GM19035 (cell line): ENCODE measurements around the gene KLHL29.
"Not testable (repeated sequence)": the region's sequence is repeated elsewhere in the genome, so short reads cannot be mapped to it uniquely, and the experiment has no call there.

Experiments
- ATAC-seq: cut with Tn5 transposase; IDR thresholded peaks from one replicate; pipeline ENCODE4 v1.9.1; 2021; ENCODE audit not compliant: unreplicated experiment

Gene KLHL29

DNA sequence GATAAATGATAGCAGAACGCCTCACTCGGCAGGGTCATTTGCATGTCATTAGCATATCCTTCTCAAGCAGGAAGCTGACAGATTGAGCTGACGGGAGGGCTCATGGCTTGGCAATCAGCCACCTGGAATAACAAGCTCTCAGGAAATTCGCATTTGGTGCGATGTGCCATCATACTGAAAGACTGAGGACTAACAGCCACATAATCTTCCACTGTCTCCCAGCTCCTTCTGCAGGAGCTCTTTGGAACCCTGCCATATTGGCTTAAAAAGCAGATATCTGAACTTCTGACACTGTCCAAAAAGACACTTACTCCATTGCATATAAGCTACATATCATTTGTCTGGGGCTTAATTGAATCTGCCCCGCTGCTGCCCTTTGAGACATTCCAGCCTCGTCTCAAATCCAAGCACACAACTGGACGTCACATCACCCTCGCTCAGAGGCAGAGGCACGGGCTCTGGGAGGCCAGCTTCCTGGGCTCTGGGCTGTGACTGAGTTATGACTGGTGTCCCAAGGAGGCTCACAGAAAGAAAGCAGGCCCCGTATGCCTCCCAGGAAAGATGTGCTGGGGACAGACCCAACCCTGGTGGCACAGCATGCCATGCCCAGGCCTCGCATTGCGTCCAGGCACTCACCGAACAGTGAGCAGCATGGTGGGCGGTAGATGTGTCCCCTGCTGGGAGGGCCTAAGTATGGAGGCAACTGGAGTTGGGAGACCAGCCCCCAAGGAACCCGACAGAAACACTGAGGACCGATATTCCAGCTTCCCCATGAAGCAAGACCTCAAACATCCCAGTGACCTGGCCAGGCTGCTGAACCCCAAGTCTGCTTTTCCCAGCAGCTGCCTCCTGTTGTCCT, 314.0 kb downstream of the KLHL29 start:
- ATAC-seq = no peak

DNA sequence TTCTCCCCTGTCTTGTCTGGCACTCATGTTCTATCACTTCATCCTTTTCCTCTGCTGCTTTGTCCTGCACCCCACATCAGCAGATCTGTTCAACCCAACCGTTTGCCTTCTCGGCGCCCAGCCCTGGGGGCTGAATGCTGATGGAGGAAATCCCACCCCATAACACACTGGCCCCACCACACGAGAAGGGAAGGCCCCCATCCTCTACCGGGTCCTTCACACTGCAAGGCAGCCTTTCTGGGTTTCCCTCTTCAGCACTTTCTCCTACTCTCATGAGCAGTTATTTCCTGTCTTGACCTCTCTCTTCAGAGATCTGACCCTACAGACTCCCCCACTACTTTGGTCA, 314.6 kb downstream of the KLHL29 start:
- ATAC-seq = no peak

DNA sequence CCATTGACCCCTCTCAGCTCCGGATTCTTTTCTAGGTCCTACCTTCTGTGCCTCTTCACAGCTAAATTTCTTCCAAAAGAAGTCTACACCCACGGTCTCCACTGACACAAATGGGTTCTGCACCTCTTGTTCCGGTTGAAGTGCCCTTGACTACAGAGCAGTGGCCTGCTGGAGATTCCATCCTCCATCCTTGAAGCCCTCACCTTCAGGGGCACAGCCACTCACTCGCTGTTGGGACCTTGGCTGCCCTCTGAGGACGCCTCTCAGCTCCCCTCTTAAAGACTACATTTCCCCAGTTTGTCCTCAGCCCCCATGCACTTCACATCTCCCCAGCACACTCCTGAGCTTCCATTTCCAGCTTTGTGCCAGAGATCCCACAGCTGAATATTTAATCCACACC, 315.6 kb downstream of the KLHL29 start:
- no peak for ATAC-seq

DNA sequence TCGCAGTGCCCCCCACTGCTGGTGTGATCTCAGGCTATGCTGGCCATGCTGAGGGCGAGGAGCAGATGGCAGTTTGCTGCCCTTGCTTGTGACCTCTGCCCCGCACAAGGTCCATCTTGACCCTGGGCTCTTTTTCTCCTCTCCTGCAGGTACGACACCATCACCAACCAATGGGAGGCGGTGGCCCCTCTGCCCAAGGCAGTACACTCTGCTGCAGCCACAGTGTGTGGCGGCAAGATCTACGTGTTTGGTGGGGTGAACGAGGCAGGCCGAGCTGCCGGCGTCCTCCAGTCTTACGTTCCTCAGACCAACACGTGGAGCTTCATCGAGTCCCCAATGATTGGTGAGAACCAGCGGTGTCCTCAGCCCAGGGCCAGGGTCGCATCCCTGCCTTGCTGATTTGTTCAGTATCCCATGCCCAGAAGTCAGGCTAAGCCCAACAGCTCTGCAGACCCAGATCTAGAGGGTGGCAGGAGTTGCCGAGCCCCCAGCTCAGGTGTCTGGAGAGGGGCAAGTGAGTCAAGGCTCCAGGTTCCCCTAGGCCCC, 318.1 kb downstream of the KLHL29 start:
- ATAC-seq = no peak

DNA sequence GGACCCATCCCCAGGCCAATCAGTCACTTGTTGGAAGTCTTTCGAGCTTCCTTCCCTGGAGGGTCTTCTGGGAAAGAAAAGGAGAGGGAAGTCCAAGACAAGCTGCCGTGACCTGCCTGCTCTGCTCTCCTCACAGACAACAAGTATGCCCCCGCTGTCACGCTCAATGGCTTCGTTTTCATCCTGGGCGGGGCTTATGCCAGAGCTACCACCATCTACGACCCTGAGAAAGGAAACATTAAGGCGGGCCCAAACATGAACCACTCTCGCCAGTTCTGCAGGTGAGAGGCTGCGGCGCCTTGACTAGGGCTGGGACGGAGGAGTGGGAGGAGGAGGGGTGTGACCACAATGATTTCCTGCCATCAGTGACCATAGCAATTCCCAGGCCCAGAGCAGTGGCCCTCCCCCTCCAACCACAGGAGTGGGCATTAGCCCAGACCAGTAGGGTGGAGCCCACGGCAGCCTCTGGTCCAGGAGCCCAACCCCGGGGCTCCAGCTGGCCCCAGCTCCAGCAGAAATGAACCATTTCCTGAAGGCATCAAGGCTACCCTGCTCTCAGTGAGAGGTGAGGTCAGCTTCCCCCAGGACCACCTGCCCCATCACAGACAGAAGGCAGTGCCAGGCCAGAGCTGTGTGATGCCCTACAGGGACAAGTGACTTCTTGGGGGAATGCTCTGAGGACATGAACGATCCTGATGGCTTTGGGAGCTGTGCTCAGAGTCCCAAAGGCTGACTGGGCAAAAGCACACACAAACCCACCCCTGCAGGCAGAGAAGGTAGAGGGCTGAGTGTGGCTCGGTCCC, 318.8 kb downstream of the KLHL29 start:
- ATAC-seq = no peak

DNA sequence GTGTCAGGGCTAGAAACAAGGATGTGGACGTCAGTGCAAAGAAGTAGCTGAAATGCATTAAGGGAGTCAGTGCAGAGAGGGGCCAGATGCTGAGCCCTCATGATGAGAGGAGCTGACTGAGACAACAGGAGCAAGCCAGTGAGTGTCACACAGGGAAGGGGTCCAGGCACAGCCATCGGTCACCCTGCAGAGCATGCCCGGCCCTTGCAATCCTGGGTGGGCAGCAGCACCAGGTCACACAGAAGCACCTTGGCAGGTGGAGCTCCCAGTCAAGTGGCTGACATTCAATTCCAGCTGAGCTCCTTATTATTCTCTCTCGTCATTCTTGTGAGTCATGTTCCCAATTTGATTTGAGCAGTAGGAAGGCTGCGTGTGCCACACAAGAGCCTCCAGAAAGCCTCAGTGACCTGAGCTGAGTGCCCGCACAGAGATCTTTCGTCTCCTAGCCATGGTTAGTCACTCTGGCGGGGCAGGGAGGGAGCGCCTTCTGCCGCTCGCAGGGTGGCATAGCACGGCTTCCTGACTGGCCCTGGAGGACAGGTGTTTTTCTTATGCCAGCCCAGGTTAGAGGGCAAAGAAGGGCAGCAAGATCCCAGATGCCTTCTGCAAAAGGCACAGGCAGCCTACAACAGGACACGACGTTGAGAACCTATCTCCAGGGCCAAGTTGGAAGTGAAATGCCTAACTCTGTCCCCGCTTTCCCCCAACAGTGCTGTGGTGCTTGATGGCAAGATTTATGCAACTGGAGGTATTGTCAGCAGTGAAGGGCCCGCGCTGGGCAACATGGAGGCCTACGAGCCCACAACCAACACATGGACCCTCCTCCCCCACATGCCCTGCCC, 321.0 kb downstream of the KLHL29 start:
- ATAC-seq = no peak

DNA sequence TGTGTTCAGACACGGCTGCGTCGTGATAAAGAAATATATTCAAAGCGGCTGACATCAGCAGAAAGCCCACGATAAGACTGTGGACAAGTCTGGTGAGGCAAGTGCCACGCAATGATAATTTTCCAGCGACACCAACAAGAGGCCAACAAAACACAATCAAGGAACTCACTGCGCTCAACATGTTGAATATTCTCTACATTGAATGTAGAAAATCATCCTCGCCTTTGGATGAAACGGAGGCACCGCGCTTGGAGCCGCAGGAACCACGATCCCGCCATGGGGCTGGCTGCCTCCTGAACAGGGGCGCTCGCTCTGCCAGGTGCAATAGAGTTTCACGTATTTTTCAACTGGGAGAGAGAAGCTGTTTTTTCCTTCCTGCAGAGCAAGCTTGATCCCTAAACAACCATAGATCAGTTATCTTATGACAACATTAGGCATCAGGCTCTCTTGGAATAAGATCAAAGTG, 321.7 kb downstream of the KLHL29 start:
- no peak for ATAC-seq

DNA sequence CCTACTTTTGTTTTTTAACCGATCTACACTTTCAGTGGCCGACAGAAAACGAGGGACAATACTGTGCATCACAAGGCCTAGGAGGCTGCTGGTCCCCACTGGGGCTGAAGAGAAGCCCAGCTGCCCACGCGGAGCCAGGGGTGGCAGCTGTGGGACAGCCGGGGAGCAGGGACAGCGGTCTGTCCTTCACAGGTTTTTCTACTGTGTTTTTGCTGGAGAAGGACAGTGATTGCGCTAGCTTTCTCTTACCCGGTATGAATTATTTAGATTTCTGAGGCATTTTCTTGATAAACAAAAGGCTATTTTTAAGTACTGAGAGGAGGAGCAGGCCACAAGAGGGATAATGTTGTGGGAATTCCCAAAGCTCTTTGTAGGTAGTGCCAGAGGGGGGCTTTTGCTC, 322.1 kb downstream of the KLHL29 start:
- ATAC-seq = no peak

DNA sequence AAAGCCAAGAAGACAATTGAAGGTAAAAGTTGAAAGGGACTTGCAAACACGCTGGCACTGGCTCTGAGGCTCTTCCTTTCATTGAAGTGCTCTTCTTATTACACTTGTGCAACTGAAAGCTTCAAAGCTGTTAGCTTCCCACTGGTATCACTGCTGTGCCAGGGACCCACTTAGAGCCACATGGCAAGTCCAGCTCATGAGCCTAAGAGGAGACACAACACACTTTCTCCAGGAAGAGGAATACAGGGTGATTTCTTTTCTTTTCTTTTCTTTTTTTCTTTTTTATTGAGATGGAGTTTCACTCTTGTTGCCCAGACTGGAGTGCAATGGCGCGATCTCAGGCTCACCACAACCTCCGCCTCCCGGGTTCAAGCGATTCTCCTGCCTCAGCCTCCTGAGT, 323.8 kb downstream of the KLHL29 start:
- ATAC-seq = no peak

DNA sequence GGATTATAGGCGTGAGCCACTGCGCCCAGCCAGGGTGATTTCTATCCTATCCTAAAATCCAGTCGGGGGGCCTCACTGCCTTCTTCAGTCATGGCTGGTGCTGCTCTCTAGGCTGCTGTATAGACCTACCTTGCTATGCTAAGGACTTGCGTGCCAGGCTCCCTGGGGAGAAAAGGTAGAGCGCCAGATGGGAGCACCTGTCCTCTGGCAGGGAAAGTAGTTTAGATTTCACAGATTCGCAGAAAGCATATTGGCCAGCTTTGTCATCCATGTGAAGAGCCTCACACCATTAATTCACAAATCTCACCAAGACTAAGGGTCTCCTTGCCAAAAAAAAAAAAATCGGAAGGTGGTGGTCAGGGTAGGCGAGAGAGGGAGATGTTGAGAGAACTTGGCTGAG, 324.3 kb downstream of the KLHL29 start:
- no peak for ATAC-seq

DNA sequence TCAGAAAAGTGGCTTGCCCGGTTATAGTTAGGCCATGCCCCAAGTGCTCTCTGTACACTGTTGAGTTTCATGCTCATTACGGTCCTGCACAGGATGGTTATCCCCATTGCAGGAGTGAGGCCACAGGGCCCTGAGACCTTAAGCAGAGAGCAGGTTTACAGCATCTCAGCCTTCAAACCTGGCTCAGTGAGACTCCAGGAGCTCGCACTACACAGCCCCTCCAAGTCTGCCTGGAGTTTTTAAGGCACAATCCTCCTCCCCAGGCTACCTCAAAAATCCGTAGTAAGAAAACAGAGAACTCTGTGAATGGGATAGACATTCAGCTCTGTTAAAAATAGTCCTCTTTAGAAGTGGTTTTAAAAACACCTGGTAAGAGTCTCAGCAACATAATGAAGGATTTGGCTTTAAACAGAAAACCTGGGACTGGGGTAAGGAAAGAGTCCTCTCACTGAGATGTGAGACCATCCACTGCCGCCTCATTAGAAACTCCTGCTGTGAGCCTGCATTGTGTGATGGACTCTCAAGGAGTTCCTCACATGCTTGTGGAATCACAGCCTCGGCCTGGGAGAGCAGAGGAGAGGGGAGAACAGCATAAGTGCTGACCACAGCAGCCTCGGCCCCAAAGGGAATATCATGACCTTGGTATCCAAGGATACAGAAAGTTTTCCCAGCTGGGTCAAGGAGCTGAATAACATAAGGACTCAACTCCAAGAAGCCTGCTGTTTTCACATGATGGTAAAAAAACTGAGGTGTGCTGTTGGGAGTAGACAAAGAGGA, 327.2 kb downstream of the KLHL29 start:
- no peak for ATAC-seq

DNA sequence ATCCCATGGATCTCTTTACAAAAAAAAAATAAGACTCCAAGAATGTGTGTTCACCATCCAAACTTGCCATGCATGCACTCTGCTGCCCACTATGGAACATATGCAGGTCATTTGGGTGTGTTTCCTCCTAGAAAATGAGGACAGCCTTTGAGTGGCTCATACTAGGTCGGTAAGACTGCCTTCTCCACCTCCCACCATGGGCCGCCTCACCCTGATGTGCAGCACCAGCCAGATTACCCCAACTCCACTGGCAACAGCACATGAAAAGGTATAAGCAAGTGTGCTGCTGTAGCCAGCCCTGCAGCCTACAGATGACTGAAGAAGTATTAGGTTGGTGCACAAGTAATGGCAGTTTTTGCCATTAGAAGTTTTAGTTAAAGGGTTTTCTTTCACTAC, 327.8 kb downstream of the KLHL29 start:
- ATAC-seq = no peak

DNA sequence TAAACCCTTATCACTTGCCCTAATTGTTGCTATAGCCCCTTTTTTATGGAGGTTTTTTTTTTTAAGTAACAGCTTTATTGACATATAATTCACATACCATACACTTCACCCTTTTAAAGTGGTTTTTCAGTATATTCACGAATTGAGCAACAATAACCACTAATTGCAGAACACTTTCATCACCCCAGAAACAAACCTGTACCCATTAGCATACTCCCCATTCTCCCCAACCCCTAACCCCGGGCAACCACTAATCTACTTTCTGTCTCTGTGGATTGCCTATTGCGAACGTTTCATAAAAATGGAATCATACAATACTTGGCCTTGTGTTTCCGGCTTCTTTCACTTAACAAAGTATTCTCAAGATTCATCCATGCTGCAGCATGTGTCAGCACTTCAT, 328.4 kb downstream of the KLHL29 start:
- no peak for ATAC-seq

DNA sequence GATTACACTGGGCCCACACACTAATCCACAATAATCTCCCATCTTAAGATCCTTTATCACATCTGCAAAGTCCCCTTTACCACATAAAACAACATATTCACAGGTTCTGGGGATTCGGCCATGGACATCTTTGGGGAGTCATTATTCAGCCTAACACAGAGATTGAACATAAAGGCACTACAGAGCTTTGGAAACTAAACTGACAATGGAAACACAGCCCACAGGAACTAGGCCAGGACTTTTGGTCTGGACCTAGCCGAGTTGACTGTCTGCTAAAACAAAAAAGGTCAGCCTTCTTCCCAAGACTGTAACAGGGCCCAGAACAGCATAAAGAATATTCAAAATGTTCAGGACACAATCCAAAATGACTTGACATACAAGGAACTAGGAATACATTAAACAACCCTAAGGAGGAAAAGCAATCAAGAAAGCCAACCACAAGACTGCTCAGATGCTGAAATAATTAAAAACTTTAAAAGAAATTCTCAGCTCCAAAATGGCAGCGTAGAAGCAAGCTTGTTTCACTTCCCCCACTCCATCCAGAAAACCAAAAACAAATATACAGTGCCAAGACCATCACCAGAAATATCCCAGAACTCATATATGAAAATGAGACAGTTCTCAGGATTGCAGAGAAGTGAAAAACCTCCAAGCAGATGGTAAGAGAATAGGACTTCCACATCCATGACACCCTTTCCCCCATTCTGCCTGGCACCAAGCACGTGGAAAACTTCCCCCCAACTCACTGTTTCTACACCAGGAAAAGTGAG, 334.1 kb downstream of the KLHL29 start:
- ATAC-seq = no peak

DNA sequence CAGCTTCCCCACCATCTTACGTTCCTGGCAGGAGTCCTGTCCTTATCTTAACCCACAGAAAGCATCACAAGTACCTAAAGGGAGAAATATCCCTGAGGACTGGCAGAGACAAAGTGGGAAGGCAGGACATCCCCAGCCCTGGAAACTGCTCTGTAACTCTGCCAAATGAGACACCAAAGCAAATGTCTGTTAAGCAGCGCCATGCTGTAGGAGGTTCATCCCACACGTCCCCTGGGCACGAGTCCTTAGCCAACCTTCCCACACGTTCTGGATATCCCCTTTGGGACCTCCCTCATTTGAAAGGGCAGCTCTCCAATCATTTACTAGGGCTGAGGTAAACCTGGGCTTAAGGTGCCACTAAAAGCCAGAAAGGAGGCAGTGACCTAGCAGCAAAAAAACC, 334.7 kb downstream of the KLHL29 start:
- ATAC-seq = no peak

DNA sequence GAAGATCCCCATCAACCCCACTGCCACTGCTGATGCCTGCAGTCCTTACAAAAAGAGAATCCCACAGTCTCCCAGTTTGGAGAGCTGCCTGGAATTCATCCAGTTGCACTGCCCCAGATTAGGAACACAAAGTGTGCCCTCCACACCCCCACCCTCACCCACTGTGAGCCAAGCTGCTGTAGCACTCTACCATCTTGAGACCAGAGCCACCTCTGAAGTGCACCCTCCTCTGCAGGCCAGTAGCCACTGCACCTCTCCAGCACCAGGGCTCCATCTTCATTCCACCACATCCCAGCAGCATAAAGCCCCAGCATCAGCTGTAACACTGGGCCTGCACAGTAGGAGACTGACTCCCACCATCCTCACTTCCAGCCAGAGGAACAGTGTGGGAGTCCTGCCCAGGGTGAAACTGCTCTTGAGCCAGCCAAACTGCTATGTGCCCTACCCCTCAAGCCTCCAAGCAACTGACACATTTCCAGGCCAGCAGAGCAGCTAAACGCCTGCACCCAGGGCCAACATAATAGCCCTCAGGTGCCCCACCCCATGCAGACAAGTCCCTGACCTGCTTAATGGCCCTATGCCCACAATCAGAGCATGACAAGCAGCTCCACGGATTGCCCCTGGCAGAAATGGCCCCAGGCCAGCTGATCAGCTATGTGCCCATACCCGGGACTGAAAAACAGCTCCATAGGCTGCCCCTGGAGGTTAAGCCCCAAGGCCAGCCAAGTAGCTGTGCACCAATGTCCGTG, 335.9 kb downstream of the KLHL29 start:
- no peak for ATAC-seq

DNA sequence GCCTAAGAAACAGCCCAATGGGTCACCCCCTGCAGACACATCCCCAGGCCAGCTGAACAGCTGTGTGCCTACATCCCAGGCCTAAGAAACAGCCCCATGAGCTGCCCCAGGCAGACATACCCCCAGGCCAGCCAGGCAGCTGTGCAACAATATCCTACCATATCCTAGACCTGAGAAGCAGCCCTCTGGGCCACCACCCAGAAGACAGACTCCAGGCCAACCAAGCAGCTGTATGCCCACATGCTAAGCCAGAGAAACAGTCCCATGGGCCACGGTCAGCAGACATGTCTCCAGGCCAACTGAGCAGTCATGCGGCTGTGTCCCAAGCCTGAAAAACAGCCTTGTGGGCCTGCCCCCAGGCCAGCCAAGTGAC, 336.5 kb downstream of the KLHL29 start:
- ATAC-seq = no peak

DNA sequence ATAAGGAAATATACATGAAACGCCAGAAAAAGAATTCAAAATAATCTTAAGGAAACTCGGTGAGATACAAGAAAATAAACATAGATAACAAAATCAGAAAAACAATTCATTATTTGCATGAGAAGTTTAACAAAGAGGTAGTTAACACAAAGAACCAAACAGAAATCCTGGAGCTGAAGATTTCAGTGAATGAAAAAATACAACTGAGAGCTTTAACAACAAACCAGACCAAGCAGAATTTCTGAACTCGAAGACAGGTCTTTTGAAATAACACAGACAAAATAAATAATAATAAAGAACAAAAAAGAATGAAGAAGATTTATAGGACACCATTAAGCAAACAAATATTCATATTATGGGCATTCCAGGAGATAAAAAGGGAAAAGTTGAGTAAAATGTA, 337.3 kb downstream of the KLHL29 start:
- ATAC-seq = no peak

DNA sequence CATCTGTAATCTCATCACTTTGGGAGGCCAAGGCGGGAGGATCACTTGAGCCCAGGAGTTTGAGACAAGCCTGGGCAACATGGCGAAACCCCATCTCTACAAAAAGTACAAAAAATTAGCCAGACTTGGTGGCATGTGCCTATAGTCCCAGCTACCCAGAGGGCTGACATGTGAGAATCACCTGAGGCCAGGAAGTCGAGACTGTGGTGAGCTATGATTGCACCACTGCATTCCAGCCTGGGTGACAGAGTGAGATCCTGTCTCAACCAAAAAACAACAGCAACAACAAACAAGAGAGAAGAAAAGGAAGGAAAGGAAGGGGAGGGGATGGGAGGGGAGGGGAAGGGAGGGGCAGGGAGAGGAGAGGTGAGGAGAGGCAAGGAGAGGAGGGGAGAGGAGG, 338.1 kb downstream of the KLHL29 start:
- ATAC-seq = not testable (repeated sequence)
